KOPT-K1 (cell line): ENCODE measurements around the gene TRIML2.

ENCODE experiments used
- H3K27ac ChIP-seq: fragments of 200-600 bp; sonication (generic); 2 replicates; pipeline ENCODE4 v1.5.1; 2016; ENCODE audit warnings: antibody characterized with exemption, mild to moderate bottlenecking, low read depth, low read length; ENCODE audit not compliant: poor library complexity, severe bottlenecking
- H3K36me3 ChIP-seq: fragments of 200-600 bp; sonication (generic); 2 replicates; pipeline ENCODE4 v1.5.1; 2017; ENCODE audit warnings: antibody characterized with exemption, mild to moderate bottlenecking, low read length, moderate library complexity; ENCODE audit not compliant: insufficient read depth
- H3K9me3 ChIP-seq: fragments of 200-600 bp; sonication (generic); 2 replicates; pipeline ENCODE4 v1.5.1; 2017; ENCODE audit warnings: antibody characterized with exemption, low read length, mild to moderate bottlenecking; ENCODE audit not compliant: insufficient read depth, poor library complexity, severe bottlenecking

TRIML2 gene

DNA sequence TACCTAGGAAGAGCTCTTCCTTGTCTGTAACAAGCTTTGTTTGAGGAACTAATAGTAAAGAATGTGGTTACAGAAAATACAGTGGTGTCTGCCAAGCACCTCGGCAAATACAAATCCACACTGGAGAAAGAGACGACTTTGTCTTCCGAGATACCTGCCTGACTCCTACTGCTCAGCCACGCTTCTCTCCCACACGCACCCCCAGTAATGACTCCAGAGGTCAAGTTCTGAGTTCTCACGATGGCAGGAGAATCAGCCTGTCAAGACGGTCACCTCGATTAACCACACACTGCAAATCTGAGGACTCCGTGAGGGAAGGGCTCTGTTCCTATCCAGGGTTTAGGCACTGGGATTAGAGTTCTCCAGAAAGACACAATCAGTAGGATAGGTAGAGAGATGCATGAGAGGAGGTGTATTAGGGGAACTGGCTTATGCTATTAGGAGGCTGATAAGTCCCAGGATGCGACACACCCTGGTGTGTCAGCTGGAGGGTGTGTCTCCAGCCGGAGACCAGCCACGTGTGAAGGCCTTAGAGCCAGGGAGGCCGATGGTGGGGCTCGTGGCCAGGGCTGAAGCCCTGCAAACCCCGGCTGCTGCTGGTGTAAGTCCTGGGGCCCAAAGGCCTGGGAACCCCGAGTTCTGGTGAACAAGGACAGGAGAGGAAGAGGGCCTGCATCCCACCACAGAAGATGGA is 8.4 kb upstream of the TRIML2 start:
- Histone ChIP-seq H3K9me3 (no peaks in the 10 kb centered on the region), H3K36me3 (no peaks in the 10 kb centered on the region), H3K27ac (no peak overlapping the region)

DNA sequence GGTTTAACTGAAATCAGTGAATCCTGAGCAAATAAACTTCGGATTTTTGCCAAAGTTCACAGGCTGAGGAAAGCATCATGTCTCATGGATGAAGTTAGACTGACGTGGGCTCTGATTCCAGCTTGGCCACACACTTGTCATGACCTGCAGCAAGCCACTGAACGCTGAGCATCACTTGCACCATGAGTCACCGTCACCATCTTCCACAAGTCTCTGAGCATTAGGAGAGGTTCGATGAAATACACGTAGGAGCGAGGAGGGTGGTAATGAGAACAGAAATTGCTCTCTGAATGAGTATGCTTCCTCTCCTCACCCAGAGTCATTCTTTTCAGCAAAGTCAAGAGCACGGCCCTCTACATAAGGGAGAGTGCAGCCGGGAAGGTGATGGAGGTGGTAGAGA is 3.8 kb upstream of the TRIML2 start:
- H3K27ac ChIP-seq, result no peak overlapping the region
- H3K36me3 ChIP-seq, result no peaks in the 10 kb centered on the region

DNA sequence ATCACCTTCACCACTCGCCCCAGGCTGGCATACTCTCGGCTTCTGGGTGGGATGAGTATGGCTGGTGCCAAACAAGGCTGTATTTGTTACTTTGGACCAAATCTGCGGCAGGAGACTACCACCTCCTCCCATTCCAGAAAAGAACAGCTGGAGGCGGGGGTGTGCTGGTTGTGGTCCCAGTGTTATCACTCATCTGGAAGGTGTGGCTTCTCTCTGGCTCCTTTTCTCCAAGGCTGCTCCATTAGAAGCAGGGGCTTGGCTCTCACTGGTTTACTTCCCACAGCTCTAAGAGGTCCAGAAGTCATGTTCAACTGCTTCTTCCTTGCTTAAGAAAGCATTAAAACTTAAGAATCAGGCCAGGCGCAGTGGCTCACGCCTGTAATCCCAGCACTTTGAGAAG is 2.6 kb upstream of the TRIML2 start:
- no peaks in the 10 kb centered on the region for H3K9me3 ChIP-seq
- H3K36me3 ChIP-seq, result no peaks in the 10 kb centered on the region
- H3K27ac ChIP-seq, result no peak overlapping the region

More for the DNA sequence above, 3.8 kb upstream of the TRIML2 start:
- H3K9me3 ChIP-seq, result no peaks in the 10 kb centered on the region

DNA sequence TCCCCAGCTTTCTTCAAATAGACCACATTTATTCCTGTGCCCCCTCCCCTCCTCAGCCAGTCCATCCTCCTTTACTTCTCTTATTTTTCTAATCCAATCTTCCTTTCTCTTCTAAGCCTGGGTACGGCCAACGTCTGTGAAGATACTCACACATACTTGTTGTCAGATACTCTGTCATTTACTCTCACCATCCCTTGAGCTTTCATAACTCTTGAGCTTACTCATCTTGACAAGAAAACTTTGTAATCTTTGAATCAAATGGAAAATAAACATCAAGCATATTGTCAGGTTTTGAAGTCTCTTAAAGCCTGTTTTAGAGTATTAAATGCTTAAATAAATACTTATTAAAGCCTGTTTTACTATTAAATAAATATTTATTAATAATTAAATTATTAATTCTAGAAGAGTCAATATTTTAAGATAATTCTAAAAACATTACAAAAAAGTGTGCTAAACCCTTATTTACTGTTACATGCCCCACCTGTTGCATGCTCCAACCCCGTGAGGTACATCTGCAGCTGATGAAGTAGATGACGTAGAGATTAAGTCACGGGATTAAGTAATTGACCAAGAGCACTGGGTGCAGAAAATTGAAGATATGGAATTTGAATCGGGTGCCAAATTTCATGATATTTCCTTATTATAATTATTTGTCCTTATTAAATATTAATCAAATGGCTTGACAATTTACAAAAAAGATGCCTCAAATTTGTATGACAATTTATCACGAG is 1.5 kb upstream of the TRIML2 start:
- no peak overlapping the region for H3K27ac ChIP-seq
- H3K36me3 ChIP-seq, result no peaks in the 10 kb centered on the region
- H3K9me3 ChIP-seq, result no peaks in the 10 kb centered on the region

DNA sequence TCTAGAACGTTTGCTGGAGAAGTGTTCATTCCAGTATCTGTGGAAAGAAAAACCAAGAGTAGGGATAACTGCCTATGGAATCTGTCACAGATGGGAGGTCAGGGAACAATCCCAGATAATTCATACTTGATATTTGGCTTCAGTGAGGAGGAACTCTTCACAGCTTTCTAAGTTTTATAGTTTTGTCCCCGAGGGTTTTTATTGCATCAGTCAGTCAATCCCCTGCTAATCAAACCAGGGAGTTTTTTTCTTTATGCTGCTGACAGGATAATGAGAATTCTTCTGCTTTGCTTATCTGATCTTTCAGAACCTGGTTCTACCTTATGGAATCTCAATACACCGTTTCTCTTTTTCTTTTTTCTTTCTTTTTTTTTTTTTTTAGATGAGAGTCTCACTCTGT is 633 bp upstream of the TRIML2 start:
- Histone ChIP-seq H3K36me3 (no peaks in the 10 kb centered on the region), H3K9me3 (no peaks in the 10 kb centered on the region), H3K27ac (no peak overlapping the region)

DNA sequence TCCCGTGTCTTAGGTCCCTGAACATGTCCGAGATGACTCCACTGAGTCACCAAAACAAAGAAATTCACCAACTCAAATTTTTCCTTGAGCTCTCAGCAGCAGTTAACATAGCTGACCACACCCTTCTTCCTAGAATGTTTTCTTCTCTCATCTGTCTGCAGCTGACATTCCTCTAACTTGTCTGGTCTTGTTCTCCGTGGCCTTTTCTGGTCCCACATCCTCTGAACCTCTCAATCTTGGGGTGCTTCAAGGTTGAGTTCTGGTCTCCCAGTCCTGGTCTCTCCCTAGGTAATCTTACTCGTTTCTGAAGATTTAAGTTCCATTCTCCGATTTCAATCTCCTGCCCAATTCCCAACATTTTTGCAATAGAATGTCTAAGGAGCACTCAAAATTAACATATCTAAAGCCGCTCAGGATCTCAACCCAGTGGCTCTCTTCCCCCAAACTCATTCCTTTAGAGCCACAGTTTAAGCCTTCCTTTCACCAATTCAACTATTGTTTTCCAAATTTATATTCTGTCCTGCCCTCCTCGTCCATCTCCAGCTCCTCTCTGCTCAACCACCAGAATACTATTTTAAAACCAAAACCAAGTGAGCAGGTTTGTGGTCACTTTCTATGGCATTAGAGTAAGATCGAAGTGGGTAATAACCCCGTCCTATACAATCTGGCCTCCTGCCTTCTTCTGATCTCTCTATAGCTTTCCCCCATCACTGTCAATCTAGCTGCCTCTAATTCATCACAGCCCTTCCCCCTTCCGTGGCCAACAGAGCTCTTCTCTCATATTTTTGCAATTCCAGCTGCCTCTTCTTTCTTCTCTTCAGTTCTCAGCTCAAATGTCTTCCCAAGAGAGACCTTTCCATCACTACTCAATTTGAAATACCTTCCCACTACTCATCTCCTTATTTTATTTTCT is 1.2 kb downstream of the TRIML2 start:
- no peaks in the 10 kb centered on the region for H3K36me3 ChIP-seq
- H3K9me3 ChIP-seq, result no peaks in the 10 kb centered on the region
- no peak overlapping the region for H3K27ac ChIP-seq

DNA sequence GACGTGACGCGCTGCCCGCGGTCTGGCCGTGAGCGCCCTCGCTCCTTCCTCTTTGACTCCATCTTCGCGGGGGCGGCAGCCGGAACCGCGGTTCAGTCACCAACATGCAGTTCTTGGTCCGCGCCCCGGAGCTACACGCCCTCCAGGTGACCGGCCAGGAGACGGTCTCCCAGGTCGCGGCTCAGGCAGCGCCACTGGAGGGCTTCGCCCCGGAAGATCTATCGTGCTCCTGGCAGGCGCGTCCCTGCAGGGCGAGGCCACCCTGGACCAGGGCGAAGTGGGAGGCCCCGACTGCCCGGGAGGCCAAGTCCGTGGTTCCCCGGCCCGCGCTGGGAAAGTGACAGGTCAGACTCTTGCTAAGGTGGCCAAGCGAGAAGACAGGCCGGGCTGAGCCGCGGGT is 2.9 kb downstream of the TRIML2 start:
- no peaks in the 10 kb centered on the region for H3K36me3 ChIP-seq
- H3K9me3 ChIP-seq, result no peaks in the 10 kb centered on the region
- H3K27ac ChIP-seq, result no peak overlapping the region

DNA sequence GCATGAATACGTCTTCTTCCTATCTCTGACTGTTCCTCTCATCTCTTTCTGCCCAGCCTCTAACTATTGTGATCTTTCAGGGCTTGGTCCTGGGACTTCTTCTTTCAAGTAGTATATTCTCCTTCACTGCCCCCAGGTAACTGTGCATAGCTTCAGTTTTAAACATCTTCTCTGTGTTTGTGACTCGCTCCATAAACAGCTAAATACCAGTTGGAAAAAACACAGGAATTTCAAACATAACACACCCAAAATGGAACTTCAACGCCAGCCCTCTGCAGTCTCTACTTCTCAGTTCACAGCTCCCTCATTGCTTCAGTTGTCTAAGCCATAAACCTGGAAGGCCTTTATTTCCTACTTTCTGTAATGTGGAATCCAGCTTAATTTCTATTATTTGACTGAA is 16.6 kb downstream of the TRIML2 start:
- Histone ChIP-seq H3K27ac (no peak overlapping the region), H3K36me3 (no peaks in the 10 kb centered on the region), H3K9me3 (peaks cover 4% of the 10 kb centered on the region)

DNA sequence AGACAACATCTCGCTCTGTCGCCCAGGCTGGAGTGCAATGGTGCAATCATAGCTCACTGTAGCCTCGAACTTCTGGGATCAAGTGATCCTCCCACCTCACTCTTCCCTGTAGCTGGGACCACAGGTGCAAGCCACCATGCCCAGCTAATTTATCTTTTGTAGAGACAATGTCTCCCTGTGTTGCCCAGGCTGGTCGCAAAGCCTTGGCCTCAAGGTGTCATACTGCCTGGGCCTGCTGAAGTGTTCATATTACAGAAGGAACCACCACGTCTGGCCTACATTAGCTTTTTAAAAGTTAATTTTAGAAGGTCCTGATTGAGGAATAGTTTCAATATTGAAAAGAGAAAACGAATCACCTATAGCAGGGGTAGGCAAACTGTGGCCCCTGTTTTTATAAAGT is 22.5 kb downstream of the TRIML2 start:
- Histone ChIP-seq H3K9me3 (peaks cover 1% of the 10 kb centered on the region), H3K36me3 (no peaks in the 10 kb centered on the region), H3K27ac (no peak overlapping the region)

DNA sequence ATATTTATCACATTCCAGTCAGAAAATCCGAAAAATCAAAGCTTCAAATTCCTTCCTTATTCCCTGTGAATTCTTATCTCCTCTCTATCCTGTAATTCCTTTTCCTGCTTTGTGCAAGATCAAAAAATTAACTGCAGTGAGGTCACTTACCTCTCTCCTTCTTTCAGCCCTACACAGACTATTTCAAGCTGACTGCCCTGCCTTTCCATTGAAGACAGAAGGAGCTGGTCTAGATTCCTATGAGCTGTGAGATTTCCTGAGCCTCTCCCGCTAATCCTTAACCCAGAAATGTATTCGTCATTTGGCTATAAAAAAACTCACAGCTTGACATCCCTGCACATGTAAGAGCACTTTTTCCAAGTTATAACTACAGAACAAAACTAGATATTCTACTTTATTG is 26.6 kb downstream of the TRIML2 start:
- Histone ChIP-seq H3K27ac (no peak overlapping the region), H3K9me3 (no peaks in the 10 kb centered on the region), H3K36me3 (no peaks in the 10 kb centered on the region)

DNA sequence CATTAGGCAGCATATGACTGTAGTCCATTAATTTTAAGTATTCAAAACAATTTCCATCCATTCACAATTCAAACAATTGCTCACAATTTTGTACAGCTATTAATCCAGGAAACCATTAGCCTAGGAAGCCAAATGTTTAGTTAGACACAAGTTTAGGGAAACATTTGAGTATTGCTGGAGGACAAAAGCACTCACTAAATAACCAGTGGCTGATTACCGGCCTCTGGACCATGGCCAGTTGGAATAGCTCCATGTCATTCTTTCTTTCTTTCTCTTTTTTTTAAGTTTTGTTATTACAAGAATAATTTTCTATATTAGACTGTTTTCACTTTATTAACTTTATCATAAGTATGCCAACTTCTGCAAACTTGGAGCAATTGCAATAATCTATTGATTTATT is 31.3 kb downstream of the TRIML2 start:
- Histone ChIP-seq H3K9me3 (no peaks in the 10 kb centered on the region), H3K27ac (no peak overlapping the region), H3K36me3 (no peaks in the 10 kb centered on the region)

DNA sequence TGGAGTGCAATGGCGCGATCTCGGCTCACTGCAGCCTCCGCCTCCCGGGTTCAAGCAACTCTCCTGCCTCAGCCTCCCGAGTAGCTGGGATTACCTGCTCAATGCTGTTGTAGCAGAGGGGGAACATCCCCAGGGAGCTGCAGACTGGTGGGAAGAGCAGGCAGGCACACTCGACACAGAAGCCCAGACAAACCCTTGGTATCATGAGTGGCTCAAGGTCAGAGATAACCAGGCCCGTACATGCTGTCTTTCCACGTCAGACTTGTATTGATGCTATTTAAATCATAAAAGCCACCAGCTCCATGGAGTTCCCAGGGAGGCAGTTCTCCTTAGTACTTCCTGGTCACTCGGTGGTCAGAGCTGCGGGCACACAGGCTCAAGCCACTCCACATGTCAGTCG is 33.2 kb downstream of the TRIML2 start:
- no peak overlapping the region for H3K27ac ChIP-seq
- no peaks in the 10 kb centered on the region for H3K36me3 ChIP-seq
- H3K9me3 ChIP-seq, result no peaks in the 10 kb centered on the region

DNA sequence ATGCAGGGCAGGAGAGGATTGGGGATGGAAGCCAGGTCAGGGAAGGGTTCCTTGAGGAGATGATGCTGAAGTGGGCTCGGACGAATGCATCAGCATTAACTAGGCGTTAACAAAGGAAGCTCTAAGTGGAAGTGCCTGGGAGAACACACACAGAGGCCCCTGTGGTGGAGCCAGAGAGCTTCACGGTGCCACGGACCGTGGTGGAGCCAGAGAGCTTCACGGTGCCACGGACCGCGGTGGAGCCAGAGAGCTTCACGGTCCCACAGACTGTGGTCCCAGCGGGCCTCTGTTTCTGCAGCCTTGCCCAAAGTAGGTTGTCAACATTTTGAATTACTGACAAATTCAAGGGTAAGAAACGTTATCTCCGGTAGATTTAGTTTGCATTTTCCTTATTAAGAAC is 48.3 kb downstream of the TRIML2 start:
- Histone ChIP-seq H3K27ac (no peak overlapping the region), H3K36me3 (no peaks in the 10 kb centered on the region), H3K9me3 (no peaks in the 10 kb centered on the region)

DNA sequence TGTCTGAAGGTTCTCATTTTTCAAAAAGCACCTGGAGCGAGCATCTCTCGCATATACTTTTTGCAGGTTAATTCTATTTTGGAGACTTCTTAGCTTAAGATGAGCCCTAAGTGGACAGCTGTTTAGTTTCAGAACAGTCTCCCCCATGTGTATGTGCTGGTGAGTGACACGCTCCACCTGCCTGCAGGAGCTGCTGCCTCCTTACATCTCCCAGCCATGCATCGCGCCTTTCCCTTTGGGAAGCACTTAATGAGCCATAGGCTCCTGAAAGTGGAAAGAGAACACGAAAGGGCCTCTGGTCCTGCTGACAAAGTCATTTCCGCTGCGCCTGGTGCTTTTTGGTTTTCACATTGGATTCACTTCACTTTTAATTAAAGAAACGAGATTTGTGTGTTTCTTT is 56.1 kb downstream of the TRIML2 start:
- H3K27ac ChIP-seq, result no peak overlapping the region
- no peaks in the 10 kb centered on the region for H3K36me3 ChIP-seq
- no peaks in the 10 kb centered on the region for H3K9me3 ChIP-seq

DNA sequence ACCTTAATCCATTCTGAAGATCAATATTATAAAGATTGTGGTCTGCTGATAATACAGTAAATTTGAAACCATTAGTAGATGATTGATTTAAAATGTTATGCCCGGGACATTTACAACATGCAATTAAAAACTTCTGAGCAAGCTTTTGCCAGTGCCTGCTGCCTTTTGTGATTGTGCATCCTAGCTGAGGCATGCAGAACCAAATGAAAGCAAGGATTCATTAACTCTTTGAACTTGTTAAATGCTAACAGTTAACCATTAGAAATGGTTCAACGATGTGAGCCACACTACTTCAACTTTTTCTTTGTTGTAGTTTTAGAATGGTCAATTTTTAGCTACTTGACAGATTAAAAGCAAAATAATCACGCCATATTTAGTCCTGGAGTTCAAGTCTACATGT is 62.7 kb downstream of the TRIML2 start:
- no peaks in the 10 kb centered on the region for H3K36me3 ChIP-seq
- no peak overlapping the region for H3K27ac ChIP-seq
- H3K9me3 ChIP-seq, result no peaks in the 10 kb centered on the region
